ENCODE data around the gene MAPK10.
"Not testable (repeated sequence)": the region's sequence is repeated elsewhere in the genome, so short reads cannot be mapped to it uniquely, and the experiment has no call there.

MAPK10 gene

DNA sequence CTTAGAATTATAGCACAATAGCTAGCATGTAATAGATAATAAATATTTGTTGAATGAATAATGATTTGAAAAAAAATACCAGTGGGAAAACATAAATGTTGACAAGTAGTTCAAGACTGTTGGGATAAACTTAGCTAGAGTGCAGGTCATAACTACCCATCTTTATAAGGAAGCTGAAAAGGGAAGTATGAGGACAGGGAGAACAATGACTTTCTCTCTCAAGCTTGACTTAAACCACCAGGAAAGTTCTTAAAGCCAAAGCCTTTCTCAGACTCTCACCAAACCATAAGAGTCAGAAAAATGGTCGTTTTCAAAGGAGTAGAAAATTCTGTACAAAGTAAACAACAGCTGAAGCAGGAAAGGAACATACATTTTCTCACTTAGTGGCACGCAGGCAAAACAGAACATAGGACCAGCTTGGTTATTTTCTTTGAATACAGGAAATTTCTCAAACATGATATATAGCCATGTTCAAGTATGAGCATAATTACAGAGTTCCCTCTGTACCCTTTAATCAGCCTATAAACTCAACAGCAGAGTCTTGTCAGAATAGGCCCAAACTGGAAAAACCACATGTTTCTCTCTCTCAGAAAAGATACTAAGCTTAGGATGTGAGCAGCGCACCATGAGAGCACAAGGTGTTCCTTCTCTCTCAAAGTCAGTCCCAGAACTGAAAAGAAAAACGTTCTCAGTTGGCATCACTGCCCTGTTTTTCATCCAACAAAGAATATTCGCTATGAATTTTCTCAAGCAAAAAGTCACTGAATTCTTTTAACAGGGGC, 28.7 kb downstream of the MAPK10 start:
- FAIRE-seq: no peak
- TF ChIP-seq POLR2AphosphoS5 (IDR thresholded peaks at IDR 0.05; ENCODE audit: low read depth, low read length) (no peak), POU2F2 (IDR thresholded peaks at IDR 0.05; ENCODE audit: low read depth, low read length) (no peak), SPI1 (IDR thresholded peaks at IDR 0.05; ENCODE audit: low read depth, low read length) (no peak), TAF1 (IDR thresholded peaks at IDR 0.05; ENCODE audit: low read depth, low read length) (no peak), PAX5 (IDR thresholded peaks at IDR 0.05; ENCODE audit: insufficient read depth, low read length, severe bottlenecking) (no peak), POLR2A (IDR thresholded peaks at IDR 0.05; ENCODE audit: low read depth, low read length) (no peak)
- DNase-seq (ENCODE audit: insufficient read length, low spot score): no peak

DNA sequence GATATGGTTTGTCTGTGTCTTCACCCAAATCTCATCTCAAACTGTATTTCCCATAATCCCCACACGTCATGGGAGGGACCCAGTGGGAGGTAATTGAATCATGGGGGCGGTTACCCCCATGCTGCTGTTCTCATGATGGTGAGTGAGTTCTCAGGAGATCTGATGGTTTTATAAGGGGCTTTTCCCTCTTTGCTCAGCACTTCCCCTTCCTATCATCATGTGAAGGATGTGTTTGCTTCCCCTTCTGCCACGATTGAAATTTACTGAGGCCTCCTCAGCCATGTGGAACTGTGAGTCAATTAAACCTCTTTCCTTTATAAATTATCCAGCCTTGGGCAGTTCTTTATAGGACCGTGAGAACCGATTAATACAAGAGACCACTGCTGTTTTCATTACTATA, 29.4 kb downstream of the MAPK10 start:
- not testable (repeated sequence) for FAIRE-seq; DNase-seq (ENCODE audit: insufficient read length, low spot score)

DNA sequence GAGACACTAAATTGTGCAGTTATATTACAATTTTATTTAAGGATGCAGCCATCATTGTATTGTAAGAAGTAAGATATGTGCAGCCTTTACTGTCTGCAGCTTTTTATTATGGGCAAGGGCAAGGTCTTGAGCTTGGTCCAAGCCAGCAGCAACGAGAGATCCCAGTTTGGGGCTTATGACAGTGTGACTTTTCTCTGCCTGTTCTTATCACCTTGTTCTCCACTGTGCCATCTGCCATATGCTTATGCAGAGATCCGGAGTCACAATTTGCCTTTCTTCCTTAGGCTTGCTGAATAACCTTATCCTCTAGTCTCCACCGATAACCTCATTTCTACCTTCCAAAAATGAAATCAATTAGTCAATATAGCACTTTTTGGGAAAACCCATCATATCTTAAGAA, 30.4 kb downstream of the MAPK10 start:
- no peak for TF ChIP-seq POLR2AphosphoS5 (IDR thresholded peaks at IDR 0.05; ENCODE audit: low read depth, low read length)
- no peak for TF ChIP-seq PAX5 (IDR thresholded peaks at IDR 0.05; ENCODE audit: insufficient read depth, low read length, severe bottlenecking)
- TF ChIP-seq POLR2A (IDR thresholded peaks at IDR 0.05; ENCODE audit: low read depth, low read length): no peak
- no peak for TF ChIP-seq POU2F2 (IDR thresholded peaks at IDR 0.05; ENCODE audit: low read depth, low read length)
- no peak for TF ChIP-seq SPI1 (IDR thresholded peaks at IDR 0.05; ENCODE audit: low read depth, low read length)
- no peak for TF ChIP-seq TAF1 (IDR thresholded peaks at IDR 0.05; ENCODE audit: low read depth, low read length)
- FAIRE-seq (no peak), DNase-seq (ENCODE audit: insufficient read length, low spot score) (no peak)

DNA sequence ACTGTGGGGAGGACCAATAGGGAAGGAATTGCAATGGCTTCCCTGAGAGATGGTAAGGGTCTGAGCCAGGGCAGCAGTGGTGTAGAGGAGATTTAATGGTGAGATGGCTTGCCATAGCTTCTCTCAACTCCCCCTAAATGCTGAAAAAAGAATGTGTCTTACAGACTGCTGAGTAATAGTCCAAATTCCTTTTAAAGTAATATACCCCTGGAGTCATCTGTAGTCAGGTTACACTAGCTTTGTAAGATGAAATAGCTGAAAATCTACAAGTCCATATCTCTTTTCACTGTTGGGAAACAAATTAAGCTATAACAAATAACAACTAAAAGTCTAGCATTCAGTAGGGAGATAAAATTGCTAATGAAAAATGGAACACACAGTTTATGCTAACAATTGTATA, 33.5 kb downstream of the MAPK10 start:
- no peak for FAIRE-seq
- DNase-seq (ENCODE audit: insufficient read length, low spot score): no peak
- TF ChIP-seq POU2F2 (IDR thresholded peaks at IDR 0.05; ENCODE audit: low read depth, low read length): no peak

DNA sequence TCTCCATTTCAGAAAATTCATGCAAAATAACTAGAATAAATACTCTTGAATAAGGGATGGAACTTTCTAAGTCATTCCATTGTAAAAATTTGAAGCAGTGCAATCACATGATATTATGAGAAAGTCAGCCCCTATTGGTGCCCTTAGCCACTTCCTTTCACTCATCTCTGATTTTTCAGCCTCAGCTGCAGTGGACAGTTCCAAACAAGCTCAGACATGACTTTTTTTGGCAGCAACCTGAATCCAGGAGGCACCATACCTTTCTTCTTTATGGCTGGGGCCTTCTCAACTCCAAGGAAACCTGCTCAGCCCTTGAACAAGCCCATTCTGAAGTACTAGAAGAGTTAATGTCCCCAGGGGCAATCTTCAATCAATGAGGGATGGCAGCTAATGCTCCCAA, 40.5 kb downstream of the MAPK10 start:
- no peak for FAIRE-seq
- DNase-seq (ENCODE audit: insufficient read length, low spot score): no peak
- no peak for TF ChIP-seq POLR2A (IDR thresholded peaks at IDR 0.05; ENCODE audit: low read depth, low read length)
- no peak for TF ChIP-seq TAF1 (IDR thresholded peaks at IDR 0.05; ENCODE audit: low read depth, low read length)
- TF ChIP-seq POLR2AphosphoS5 (IDR thresholded peaks at IDR 0.05; ENCODE audit: low read depth, low read length): no peak
- no peak for TF ChIP-seq PAX5 (IDR thresholded peaks at IDR 0.05; ENCODE audit: insufficient read depth, low read length, severe bottlenecking)
- TF ChIP-seq POU2F2 (IDR thresholded peaks at IDR 0.05; ENCODE audit: low read depth, low read length): no peak
- TF ChIP-seq SPI1 (IDR thresholded peaks at IDR 0.05; ENCODE audit: low read depth, low read length): no peak

DNA sequence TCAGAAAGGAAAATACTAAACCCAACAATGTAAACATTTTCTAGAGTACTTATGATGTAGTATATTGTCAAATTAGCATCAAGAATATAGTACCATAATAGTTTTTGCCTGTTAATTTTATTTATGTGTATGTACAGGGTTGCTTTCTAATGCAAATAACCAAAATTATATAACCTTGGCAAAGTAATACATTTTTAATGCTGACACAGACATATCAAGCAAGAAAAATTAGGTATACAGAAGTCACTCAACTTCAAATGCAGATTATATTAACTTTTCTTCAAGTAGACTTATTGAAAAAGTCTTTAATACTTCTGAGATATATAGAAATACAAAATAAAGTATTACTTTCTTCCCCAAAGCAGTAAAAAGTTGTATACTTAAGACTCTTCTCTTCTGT, 44.3 kb downstream of the MAPK10 start:
- FAIRE-seq (no peak), DNase-seq (ENCODE audit: insufficient read length, low spot score) (no peak)
- no peak for TF ChIP-seq POLR2A (IDR thresholded peaks at IDR 0.05; ENCODE audit: low read depth, low read length)
- no peak for TF ChIP-seq PAX5 (IDR thresholded peaks at IDR 0.05; ENCODE audit: insufficient read depth, low read length, severe bottlenecking)
- no peak for TF ChIP-seq SPI1 (IDR thresholded peaks at IDR 0.05; ENCODE audit: low read depth, low read length)
- TF ChIP-seq POU2F2 (IDR thresholded peaks at IDR 0.05; ENCODE audit: low read depth, low read length): no peak
- TF ChIP-seq POLR2AphosphoS5 (IDR thresholded peaks at IDR 0.05; ENCODE audit: low read depth, low read length): no peak
- no peak for TF ChIP-seq TAF1 (IDR thresholded peaks at IDR 0.05; ENCODE audit: low read depth, low read length)

DNA sequence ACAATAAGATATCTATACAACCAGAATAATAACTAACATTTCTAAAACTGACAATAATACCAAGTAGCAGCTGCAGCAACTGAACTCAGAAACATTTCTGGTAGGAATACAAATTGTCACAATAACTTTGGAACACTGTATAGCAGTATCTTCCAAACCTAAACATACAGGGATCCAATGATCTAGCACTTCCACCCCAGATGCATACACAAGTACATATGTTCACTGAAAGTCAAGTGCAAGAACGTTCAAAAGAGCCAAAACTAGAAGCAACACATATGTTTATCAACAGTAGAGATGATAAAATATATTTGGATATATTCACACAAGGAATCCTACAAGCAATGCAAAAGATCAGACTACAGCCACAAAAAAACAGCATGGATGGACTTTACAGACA, 46.2 kb downstream of the MAPK10 start:
- FAIRE-seq (no peak), DNase-seq (ENCODE audit: insufficient read length, low spot score) (no peak)
- TF ChIP-seq PAX5 (IDR thresholded peaks at IDR 0.05; ENCODE audit: insufficient read depth, low read length, severe bottlenecking) (no peak), POLR2A (IDR thresholded peaks at IDR 0.05; ENCODE audit: low read depth, low read length) (no peak), TAF1 (IDR thresholded peaks at IDR 0.05; ENCODE audit: low read depth, low read length) (no peak), SPI1 (IDR thresholded peaks at IDR 0.05; ENCODE audit: low read depth, low read length) (no peak), POLR2AphosphoS5 (IDR thresholded peaks at IDR 0.05; ENCODE audit: low read depth, low read length) (no peak), POU2F2 (IDR thresholded peaks at IDR 0.05; ENCODE audit: low read depth, low read length) (no peak)

DNA sequence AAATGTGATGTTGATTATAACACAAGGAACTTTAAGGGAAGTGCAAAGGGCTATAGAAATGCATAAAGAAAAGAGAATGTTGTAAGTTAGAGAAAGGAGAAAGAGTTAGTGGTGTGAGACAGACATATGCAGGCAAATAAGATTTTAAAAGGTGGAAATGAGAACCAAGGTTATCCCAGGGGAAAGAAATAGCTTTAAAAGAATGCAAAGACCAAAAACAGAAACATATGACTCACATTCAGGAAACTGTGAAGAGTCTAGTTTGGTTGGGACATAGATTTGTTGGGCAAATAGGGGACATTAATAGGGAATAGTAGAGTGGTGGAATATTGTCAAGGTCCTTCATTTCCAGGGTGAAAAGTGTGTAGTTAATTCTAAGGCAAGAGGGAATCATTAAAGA, 52.4 kb downstream of the MAPK10 start:
- DNase-seq (ENCODE audit: insufficient read length, low spot score): no peak
- TF ChIP-seq TAF1 (IDR thresholded peaks at IDR 0.05; ENCODE audit: low read depth, low read length) (no peak), SPI1 (IDR thresholded peaks at IDR 0.05; ENCODE audit: low read depth, low read length) (no peak), POLR2AphosphoS5 (IDR thresholded peaks at IDR 0.05; ENCODE audit: low read depth, low read length) (no peak)
- no peak for FAIRE-seq

DNA sequence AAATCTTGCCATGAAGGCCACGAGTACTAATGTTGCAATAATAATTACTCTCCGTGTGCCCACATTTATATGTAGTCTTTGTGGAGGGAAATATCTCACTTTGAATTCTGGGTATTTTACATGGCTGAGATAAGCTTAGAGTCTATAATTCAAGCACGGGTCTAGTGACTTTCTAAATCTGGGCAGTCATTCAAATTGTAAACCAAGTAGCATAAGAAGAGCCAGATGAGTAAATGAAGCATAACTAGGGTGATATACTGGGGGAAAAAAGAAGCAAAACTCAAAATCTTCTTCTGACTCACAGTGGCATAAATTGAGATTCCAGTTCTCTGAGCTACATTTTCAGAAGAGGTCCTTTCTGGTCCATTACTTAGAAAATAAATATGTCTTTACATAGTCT, 53.0 kb downstream of the MAPK10 start:
- DNase-seq (ENCODE audit: insufficient read length, low spot score): no peak
- FAIRE-seq: no peak
- TF ChIP-seq TAF1 (IDR thresholded peaks at IDR 0.05; ENCODE audit: low read depth, low read length) (no peak), PAX5 (IDR thresholded peaks at IDR 0.05; ENCODE audit: insufficient read depth, low read length, severe bottlenecking) (no peak), POLR2AphosphoS5 (IDR thresholded peaks at IDR 0.05; ENCODE audit: low read depth, low read length) (no peak), POLR2A (IDR thresholded peaks at IDR 0.05; ENCODE audit: low read depth, low read length) (no peak), POU2F2 (IDR thresholded peaks at IDR 0.05; ENCODE audit: low read depth, low read length) (no peak), SPI1 (IDR thresholded peaks at IDR 0.05; ENCODE audit: low read depth, low read length) (no peak)

DNA sequence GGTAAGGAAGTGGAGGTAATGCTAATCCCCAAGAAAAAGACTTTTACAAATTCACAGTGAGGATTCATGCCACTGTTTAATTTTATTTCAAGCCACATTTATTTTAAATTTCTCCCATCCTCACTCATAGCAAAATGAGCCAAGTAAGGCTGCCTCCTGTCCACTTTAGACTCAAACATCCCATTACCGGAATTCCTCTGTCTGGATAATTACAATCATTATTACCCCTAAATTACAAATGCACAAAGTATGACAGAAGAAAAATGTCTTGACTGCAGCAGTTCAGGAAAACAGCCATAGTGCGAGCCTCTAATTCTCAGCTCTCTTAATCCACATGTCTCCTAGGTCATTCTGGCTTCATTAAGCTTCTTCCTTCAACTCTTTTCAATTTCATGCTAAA, 57.0 kb downstream of the MAPK10 start:
- DNase-seq (ENCODE audit: insufficient read length, low spot score) (no peak), FAIRE-seq (no peak)
- TF ChIP-seq TAF1 (IDR thresholded peaks at IDR 0.05; ENCODE audit: low read depth, low read length) (no peak), PAX5 (IDR thresholded peaks at IDR 0.05; ENCODE audit: insufficient read depth, low read length, severe bottlenecking) (no peak), POLR2AphosphoS5 (IDR thresholded peaks at IDR 0.05; ENCODE audit: low read depth, low read length) (no peak), POLR2A (IDR thresholded peaks at IDR 0.05; ENCODE audit: low read depth, low read length) (no peak), POU2F2 (IDR thresholded peaks at IDR 0.05; ENCODE audit: low read depth, low read length) (no peak), SPI1 (IDR thresholded peaks at IDR 0.05; ENCODE audit: low read depth, low read length) (no peak)
